Measurements from ENCODE around the gene ITPR1.

Gene ITPR1

DNA sequence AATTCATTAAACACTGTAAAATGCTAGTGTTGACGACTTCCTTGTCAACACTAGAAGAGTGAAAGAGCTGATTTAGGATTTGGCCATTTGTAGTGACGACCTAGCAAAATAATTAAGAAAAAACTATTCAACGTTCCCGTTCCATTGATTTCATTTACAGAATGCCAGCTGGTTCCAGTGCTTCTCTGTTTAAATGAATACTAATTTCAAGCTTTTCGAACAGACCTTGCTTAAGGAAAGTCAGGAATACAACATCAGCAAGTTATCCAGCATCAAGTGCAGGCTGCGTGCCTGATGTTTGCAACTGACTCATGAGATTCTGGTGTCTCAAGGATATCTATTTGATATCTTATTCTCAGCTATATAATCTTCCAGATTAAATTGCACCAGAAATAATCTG, 387.7 kb downstream of the ITPR1 start:
- DNase-seq, result no peak

DNA sequence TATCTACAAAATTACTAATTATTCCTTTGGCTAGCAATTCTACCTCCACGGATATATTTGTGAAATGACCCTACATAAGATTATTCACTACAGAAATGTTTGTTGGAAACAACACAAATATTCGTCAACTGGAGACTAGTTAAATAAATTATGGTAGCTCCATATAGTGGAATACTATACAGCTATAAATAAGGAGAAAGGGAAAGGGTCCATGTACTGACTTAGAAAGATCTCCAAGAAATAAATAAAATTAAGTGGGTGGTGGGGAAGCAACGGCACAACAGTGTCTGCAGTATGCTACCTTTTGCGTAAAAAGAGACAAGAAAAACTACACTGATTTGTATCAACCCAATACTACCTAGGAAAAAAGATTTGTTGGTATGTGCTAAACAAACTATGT, 389.4 kb downstream of the ITPR1 start:
- no peak for DNase-seq

DNA sequence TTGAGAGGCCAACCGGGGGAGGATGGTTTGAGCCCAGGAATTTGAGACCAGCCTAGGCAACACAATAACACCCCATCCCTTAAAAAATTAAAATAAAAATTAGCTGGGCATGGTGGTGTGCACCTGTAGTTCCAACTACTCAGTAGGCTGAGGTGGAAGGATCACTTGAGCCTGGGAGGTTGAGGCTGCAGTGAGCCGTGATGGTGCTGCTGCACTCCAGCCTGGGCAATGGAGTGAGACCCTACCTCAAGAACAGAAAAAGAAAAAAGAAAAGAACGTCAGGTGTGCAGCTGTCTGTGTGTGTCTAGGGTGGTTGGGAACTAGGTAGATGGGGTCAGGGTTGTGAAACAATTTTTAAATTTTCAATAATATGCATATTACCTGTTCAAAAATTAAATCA, 389.9 kb downstream of the ITPR1 start:
- no peak for DNase-seq

DNA sequence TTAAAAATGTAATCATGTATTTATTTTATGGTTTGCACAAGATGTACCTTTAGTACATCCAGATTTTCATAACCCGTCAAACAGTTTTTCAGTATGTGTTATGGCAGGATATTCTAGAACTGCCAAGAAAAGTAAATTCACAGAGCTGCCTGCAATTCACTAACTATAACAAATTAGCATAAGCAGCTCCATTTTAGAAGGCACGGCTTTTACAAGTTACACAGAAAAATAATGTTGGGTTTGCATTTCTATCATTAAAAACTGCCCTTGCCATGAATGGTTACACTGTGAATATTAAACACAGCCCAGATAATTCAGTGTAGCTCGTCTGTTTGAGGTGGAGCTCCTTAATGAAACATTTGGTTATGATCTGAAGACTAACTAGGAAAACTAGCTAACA, 391.7 kb downstream of the ITPR1 start:
- no peak for DNase-seq

DNA sequence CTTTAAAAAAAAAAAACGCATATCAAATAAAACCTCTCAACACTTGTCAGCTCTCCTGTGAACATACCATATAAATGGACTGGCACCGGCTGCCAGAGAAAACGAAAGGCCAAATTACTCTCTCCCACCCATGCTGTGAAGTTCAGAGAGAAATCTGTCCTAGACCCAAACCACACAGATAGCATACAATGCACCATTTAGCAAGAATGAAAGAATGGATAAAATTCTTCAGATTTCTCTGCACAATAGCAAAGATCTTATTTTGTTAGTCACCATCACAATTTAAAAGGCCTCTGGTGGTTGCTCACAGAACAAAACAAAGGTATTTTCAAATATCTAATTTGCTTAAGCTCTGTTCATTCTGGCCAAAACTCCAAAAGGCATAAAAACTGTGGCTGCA, 392.2 kb downstream of the ITPR1 start:
- DNase-seq, result no peak

DNA sequence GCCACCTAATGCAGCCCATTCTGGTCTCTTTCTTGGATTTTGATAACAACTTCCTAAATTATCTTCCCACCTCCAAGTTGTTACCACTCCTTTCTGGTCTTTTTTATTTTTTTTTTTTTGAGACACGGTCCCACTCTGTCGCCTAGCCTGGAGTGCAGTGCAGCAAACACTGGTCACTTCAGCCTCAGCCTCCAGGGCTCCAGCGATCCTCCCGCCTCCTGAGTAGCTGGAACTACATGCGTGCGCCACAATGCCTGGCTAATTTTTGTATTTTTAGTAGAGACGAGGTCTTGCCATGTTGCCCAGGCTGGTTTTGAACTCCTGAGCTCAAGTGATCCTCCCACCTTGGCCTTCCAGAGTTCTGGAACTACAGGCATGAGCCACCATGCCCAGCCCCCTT, 393.3 kb downstream of the ITPR1 start:
- no peak for DNase-seq

DNA sequence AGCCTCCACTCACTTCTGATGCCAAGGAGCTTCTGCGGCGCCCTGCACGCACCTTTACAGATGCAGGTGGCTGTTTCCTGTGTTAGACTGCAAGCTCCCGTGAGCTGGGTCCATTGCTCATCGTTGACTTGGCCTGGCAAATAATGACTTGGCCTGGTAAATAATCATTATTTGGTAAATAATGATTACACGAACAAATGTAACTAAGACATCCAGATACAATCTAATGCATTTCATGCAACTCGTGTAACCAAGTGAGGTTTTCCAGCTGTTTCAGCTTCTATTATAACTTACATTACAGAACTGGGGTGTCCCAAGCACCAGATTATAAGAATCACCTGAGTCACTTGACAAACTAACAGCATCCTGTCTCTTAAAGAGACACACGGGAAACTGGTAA, 394.0 kb downstream of the ITPR1 start:
- no peak for DNase-seq

DNA sequence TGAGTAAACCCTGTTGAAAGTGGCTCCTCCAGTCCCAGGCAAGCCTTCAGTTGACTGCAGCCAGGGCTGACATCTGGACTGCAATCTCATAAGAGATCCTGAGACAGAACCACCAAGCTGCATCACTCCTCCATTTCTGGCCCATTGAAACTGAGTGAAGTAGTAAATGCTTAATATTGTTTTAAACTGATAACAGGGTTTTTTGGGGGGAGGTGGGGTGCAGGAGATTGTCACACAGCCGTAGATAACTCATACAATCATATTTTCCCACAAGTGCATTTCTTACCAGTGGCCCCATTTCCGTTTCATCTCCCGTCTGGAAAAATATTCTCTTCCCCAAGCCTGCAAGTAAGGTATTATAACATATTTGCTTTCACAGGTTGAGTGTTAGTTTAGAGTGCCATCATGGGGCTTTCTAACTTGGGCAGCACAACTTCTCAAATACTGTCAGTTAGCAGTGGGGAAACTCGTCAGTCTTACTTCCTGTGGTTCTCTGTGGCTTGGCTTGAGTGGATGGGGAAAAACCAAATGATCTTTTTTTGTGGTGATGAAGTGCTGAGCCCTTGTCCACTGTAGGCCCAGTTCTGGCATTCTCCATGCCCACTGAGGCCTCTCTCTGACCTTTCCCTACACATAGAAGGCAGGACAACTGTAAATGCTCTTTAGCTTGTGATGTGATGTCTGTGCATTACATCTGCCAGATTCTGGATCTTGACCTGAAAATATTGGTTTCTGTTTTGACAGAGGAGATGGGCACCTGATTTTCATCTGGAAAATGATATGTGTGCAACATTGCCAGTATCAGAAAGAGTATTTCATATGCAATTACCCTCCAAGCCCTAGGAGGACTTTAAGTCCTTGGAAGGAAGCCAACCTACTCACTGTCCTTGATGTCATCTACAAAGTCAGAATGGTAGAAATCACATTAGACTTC, 396.0 kb downstream of the ITPR1 start:
- no peak for DNase-seq

DNA sequence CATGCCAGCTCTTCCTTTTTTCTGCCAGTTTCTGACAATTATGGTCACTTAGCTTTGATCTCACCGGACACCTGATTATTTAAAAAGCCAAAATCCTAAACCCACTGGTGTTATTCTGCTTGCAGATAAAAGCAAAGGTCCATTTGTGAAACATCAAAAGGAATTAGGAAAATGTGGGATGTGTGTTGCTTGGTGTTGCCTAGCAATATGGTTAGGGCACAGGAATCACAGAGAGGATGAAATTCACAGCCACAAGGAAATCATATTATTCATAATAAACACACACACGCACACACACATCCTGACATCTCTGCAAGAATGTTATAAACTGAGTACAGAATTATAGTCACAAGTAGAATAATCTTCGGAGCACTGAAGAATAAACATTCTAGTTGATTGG, 396.7 kb downstream of the ITPR1 start:
- DNase-seq, result no peak

DNA sequence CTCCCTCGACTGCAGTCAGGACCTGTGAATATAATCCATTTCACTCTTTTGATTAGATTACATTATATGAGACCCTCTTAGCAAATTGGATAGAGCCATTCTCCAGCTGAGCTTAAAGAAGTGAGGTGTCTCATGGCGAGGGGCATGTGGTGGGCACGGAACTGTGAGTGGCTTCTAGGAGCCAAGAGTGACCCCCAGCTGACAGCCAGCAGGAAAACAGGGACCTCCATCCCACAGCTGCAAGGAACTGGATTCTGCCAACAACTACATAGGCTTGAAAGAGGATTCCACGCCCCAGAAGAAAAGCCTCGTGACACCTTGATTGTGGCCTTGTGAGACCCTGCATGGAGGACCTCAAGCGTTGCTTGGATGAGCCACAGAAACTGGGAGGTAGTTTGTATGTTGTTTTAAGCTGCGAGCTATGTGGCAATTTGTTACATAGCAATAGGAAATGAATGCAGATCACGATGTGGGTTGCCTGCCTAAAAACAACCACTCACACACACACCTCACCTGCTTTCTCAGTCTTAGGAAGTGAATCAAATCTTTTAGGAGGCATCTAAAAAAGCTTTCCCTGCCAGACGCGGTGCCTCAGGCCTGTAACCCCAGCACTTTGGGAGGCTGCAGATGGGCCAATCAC, 401.9 kb downstream of the ITPR1 start:
- DNase-seq, result no peak

DNA sequence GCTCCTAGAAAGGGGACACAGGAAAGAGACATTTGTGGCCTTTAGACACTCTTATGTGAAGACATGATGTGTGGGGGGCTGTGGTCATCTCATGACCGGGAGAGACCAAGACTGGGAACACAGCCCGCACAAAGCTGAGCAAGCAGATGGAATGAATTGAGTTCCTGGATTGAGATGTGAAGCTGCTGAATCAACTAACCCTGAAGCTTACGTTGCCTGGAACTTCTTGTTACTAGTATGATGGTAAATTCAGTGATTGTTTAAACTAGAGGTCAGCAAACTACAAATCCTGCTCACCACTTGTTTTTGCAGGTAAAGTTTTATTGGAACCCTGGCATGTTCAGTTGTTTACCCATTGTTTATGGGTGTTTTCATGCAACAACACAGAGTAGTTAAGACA, 402.7 kb downstream of the ITPR1 start:
- DNase-seq, result no peak

All from SIG-M5 (cell line).